Measurements from ENCODE around the gene SAAL1.
A peak's percentile ranks its signal among the peaks of the same experiment; 100 is the strongest.
"Not testable (repeated sequence)": the region's sequence is repeated elsewhere in the genome, so short reads cannot be mapped to it uniquely, and the experiment has no call there.

Gene SAAL1, protein sequence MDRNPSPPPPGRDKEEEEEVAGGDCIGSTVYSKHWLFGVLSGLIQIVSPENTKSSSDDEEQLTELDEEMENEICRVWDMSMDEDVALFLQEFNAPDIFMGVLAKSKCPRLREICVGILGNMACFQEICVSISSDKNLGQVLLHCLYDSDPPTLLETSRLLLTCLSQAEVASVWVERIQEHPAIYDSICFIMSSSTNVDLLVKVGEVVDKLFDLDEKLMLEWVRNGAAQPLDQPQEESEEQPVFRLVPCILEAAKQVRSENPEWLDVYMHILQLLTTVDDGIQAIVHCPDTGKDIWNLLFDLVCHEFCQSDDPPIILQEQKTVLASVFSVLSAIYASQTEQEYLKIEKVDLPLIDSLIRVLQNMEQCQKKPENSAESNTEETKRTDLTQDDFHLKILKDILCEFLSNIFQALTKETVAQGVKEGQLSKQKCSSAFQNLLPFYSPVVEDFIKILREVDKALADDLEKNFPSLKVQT

DNA sequence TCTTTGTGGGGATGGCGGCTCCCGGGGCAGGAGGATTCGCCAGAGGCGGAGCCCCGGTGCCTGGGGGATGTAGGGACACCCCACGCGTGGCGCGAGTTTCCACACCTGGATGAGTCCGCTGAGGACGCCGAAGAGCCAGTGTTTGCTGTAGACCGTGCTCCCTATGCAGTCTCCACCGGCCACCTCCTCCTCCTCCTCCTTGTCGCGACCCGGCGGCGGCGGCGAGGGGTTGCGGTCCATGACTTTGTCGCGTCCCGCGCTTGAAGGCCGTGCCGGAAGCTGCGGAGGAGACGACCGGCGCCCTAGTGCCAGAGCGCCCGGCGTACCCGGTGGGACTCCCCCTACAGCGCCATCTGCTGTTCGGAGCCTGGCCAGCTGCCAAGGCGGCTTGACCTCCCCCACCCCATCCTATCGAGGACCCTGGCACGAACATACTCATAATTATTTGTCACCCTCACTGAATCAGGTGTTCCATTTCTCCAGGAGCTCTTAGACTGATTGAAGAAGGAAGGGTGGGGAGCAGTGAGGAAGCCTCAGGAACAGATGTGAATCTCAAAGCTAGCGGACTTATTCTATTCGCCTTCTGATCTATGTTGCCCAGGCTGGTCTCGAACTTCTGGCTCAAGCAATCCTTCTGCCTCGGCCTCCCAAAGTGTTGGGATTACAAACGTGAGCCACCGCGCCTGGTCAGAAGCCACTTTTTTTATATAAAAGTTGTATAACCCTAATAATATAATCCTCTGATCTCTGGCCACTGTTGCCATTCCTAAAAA is at the start of gene SAAL1:
TSS of gene SAAL1 (minus strand) at position 281 of the 773 bp plus-strand sequence. CDS start at position 240, 41 bp downstream.
- DNase-seq: peak; percentile 78
- in situ Hi-C loops (cut with HindIII; ENCODE audit: low pct_ligation_motif_present, low pct_unique_long_range_greater_than_20kb, low sequenced_read_pairs): no loop called here

DNA sequence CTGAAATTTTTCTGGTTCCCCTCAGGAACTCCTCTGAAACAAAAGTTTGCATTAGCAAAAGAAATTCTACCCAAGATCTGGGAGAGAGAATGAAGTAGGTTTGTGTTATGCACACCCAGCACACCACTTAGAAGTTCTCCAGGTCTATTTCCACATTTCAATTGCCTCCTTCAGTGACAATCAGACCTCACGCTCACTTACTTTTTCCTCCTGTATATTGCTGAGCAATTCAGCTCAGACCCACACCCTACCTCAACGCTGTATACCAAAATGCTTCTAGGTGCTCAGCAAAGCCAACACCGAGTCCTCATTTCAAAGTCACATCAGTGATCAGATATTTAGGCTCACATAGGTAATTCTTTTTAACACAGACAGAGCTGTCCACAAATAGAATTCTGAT is 45.7 kb upstream of the SAAL1 start:
- in situ Hi-C loops (cut with HindIII; ENCODE audit: low pct_ligation_motif_present, low pct_unique_long_range_greater_than_20kb, low sequenced_read_pairs): no loop called here

DNA sequence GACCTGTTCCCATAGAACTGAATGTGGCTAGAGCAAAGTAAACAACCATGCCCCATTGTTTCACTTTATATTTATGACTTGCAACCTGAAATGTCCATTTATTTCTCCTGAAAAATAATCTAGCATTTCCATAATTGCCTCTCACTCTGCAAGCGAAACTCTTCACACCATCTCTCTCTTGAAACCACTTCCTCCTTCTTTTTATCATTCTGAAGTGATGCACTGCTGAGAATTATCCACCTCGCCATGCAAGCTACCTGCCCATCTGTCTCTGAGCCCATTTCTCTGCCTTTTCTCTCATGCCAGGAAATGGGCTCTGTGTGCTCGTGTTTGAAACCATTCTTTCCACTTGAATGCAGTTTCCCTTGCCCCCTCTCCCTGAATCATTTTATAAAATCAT is 40.0 kb upstream of the SAAL1 start:
- in situ Hi-C loops (cut with HindIII; ENCODE audit: low pct_ligation_motif_present, low pct_unique_long_range_greater_than_20kb, low sequenced_read_pairs): no loop called here
- DNase-seq: no peak

More for the DNA sequence above, 45.7 kb upstream of the SAAL1 start:
- no peak for DNase-seq

DNA sequence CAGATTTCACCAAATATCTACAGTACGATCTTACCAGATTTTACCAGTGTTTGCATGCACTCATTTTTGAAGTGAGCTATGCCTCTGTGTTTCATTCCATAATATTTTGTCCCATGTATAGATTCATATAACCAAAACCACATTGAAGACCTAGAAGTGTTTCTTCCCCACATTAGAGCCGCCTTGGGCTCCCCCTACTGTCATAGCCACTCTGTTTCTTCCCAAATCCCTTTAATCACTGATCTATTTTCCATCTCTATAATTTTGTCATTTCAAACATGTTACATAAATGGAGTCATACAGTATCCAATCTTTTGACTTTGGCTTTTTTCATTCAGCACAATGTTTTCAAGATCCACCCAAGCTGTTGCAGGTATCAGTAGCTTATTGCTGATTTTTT is 39.1 kb upstream of the SAAL1 start:
- no peak for DNase-seq
- in situ Hi-C loops (cut with HindIII; ENCODE audit: low pct_ligation_motif_present, low pct_unique_long_range_greater_than_20kb, low sequenced_read_pairs): no loop called here

DNA sequence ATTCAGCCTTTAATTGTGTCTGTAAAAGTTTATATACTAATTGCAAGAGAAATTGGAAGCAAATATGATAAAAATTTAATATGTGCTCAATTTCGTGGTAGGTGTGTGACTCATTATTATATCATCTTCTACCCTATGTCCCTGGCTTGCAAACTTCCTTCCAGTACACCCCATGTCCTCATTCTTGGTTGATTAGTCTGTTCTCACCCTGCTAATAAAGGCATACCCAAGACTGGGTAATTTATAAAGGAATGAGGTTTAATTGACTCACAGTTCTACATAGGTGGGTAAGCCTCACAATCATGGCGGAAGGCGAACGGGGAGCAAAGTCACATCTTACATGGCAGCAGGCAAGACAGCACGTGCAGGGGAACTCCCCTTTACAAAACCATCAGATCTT is 38.4 kb upstream of the SAAL1 start:
- DNase-seq: no peak
- in situ Hi-C loops (cut with HindIII; ENCODE audit: low pct_ligation_motif_present, low pct_unique_long_range_greater_than_20kb, low sequenced_read_pairs): no loop called here

DNA sequence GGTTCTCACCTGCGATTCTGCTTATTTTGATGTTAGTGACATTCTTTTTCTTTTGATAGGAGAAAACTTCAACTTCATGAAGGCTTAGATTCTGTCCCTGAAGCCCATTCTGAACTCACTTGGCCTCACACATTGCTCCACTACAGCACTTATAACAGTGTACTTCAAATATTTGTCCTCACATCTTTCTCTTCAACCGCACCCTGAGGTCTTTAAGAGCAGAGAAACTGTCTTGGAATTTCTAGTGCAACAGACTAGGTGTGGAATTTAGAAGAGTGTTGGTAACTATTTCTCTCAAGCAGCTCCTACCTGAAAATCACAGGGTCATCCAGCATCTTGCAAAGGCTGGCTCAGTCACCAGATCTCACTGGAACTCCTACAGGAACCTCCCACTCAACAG is 34.3 kb upstream of the SAAL1 start:
- DNase-seq: no peak
- in situ Hi-C loops (cut with HindIII; ENCODE audit: low pct_ligation_motif_present, low pct_unique_long_range_greater_than_20kb, low sequenced_read_pairs): no loop called here

DNA sequence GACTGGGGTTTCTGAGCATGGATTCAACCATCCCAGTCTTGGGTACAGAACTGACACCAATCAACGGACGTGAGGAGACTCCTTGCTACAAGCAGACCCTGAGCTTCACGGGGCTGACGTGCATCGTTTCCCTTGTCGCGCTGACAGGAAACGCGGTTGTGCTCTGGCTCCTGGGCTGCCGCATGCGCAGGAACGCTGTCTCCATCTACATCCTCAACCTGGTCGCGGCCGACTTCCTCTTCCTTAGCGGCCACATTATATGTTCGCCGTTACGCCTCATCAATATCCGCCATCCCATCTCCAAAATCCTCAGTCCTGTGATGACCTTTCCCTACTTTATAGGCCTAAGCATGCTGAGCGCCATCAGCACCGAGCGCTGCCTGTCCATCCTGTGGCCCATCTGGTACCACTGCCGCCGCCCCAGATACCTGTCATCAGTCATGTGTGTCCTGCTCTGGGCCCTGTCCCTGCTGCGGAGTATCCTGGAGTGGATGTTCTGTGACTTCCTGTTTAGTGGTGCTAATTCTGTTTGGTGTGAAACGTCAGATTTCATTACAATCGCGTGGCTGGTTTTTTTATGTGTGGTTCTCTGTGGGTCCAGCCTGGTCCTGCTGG is 31.4 kb upstream of the SAAL1 start:
- DNase-seq: no peak
- in situ Hi-C loops (cut with HindIII; ENCODE audit: low pct_ligation_motif_present, low pct_unique_long_range_greater_than_20kb, low sequenced_read_pairs): no loop called here

DNA sequence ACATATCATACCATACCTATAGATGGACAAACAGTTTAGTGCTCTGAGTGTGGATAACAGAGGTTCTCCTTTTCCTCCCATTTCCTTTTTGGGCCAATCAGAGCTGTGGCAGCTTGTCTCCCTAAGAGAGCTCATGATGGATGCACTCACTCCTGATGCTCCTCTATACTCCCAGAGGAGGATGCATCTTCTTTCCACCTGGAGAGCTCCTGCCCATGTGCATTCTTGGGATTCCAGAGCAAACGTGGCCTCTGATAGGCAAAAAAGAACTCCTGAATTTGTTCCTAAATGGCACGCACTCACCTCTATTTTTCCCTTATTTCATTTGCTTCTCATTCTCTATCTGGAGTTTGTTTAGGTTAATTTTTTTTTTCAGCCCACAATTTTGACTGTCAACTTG is 29.4 kb upstream of the SAAL1 start:
- in situ Hi-C loops (cut with HindIII; ENCODE audit: low pct_ligation_motif_present, low pct_unique_long_range_greater_than_20kb, low sequenced_read_pairs): no loop called here
- no peak for DNase-seq

DNA sequence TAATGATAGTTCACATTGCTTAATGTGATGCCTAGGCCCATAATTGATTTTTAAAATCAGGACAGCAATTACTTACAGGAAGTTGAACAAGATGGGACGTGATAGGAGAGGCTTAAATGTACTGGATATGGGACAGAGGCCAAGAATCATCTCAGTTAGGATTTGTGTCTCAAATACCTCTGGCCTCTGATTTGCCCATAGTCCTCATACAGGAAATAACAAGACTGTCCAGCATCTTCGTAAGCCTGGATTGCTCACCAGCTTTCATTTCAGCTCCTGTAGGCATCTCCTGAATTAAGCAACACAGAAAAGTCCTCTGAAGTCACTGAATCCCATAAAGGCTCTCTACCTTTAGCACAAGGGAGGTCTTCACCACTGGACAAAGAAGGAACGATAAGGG is 26.5 kb upstream of the SAAL1 start, which contains the start of gene MRGPRX3:
TSS of gene MRGPRX3 (plus strand) at position 231 of the 400 bp plus-strand sequence. CDS start 4,632 bp downstream, outside the sequence.
- in situ Hi-C loops (cut with HindIII; ENCODE audit: low pct_ligation_motif_present, low pct_unique_long_range_greater_than_20kb, low sequenced_read_pairs): no loop called here
- no peak for DNase-seq

DNA sequence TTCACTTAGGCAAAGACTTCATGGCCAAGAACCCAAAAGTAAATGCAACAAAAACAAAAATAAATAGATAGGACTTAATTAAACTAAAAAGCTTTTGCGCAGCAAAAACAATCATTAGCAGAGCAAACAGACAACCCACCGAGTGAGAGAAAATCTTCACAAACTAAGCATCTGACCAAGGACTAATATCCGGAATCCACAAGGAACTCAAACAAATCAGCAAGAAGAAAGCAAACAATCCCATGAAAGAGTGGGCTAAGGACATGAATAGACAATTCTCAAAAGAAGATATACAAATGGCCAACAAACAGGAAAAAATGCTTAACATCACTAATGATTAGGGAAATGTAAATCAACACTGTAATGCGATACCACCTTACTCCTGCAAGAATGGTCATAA is 25.2 kb upstream of the SAAL1 start:
- DNase-seq; in situ Hi-C loops (cut with HindIII; ENCODE audit: low pct_ligation_motif_present, low pct_unique_long_range_greater_than_20kb, low sequenced_read_pairs): not testable (repeated sequence)

DNA sequence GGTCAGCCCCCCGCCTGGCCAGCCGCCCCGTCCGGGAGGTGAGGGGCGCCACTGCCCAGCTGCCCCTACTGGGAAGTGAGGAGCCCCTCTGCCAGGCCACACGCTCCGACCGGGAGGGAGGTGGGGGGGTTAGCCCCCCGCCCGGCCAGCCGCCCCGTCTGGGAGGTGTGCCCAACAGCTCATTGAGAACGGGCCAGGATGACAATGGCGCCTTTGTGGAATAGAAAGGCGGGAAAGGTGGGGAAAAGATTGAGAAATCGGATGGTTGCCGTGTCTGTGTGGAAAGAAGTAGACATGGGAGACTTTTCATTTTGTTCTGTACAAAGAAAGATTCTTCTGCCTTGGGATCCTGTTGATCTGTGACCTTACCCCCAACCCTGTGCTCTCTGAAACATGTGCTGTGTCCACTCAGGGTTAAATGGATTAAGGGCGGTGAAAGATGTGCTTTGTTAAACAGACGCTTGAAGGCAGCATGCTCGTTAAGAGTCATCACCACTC is 15.5 kb upstream of the SAAL1 start:
- in situ Hi-C loops (cut with HindIII; ENCODE audit: low pct_ligation_motif_present, low pct_unique_long_range_greater_than_20kb, low sequenced_read_pairs); DNase-seq: not testable (repeated sequence)

DNA sequence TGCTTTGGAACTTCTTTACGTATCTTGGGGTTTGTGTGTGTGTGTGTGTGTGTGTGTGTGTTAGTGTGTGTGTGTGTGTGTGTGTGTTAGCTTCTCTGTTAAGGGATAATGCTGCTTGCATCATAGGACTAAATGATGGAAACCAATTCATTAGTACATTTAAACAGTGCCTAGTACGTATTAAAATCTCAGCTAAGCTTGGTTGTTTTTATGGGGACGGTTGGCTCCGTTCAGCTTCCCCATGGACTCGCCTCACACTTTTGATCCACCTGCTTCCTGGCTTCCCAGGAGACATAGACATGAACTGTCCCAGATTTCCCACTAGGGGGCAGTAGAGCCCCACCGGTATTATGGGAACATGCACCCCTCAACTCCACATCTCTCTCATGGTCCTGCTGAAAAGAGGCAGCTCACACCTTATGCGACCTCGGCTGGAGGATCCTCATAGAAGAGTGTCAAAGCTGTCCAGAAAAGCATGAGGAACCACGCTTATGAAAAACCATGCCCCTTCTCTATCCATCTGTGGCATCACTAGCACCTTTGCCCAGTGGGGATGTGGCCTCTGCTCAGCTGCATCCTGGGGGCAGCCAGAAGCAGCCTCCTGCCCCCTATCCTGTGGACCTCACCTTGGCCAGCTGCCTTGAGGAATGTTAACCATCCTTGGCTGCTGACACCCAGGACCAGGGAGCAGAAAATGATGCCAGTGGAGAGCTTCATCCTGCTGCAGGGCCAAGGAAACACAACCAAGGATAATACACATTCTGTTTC is 9.7 kb upstream of the SAAL1 start:
- DNase-seq: peak; percentile 61
- in situ Hi-C loops (cut with HindIII; ENCODE audit: low pct_ligation_motif_present, low pct_unique_long_range_greater_than_20kb, low sequenced_read_pairs): no loop called here

DNA sequence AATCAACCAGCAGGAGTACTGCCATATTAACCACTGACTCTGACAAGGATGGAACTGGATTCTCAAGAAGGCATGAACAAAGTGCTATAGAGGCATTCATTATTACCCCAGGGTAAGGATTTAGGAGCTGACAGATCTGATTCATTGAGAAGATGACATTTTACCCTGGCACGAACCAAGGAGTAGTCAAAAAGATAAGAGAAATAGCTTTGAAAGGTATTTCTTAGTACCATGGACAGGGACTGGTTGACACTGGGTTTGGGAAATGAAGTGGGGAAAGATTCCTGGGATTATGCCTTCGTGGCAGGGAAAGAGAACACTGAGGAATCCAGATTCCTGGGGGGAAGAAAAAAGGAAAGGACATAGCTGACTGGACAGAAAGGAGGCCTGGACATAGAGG is 5.1 kb upstream of the SAAL1 start:
- in situ Hi-C loops (cut with HindIII; ENCODE audit: low pct_ligation_motif_present, low pct_unique_long_range_greater_than_20kb, low sequenced_read_pairs): no loop called here
- DNase-seq: peak; percentile 6

DNA sequence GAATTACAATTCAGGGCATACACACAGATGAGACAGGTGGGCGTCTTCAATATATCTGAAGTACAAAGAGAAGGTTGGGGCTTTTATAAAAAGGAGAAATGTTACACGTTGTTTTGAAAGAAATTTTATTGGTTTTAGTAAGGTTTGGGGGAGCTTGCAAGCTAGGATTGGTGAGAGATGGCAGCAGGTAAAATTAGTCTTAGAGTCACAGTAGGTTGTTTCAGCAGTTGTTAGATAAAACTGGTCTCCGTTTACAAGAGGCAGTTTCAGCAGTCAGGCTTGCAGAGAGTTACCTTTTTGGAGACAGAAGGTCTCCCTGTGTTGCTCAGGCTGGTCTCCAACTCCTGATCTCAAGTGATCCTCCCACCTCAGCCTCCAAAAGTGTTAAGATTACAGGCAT is 2.4 kb upstream of the SAAL1 start:
- in situ Hi-C loops (cut with HindIII; ENCODE audit: low pct_ligation_motif_present, low pct_unique_long_range_greater_than_20kb, low sequenced_read_pairs): no loop called here
- DNase-seq: no peak

DNA sequence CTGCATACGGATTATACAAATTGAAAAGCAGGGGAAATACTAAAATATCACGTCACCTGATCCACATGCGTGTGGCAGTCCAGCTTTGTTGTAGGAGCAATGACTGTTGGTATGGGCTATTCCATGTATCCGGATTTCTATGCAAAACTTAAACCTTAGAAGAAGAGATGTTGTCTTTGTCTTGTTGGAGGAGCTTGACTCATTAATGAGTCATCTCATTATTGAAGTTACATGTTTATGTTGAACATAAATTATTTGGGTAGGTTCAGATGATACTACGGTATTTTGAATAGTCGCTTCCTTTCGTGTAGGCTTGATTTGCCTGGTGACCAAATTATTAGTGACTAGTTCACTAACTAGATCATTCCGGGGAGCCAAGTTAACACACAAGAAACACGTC is 806 bp upstream of the SAAL1 start:
- in situ Hi-C loops (cut with HindIII; ENCODE audit: low pct_ligation_motif_present, low pct_unique_long_range_greater_than_20kb, low sequenced_read_pairs): no loop called here

DNA sequence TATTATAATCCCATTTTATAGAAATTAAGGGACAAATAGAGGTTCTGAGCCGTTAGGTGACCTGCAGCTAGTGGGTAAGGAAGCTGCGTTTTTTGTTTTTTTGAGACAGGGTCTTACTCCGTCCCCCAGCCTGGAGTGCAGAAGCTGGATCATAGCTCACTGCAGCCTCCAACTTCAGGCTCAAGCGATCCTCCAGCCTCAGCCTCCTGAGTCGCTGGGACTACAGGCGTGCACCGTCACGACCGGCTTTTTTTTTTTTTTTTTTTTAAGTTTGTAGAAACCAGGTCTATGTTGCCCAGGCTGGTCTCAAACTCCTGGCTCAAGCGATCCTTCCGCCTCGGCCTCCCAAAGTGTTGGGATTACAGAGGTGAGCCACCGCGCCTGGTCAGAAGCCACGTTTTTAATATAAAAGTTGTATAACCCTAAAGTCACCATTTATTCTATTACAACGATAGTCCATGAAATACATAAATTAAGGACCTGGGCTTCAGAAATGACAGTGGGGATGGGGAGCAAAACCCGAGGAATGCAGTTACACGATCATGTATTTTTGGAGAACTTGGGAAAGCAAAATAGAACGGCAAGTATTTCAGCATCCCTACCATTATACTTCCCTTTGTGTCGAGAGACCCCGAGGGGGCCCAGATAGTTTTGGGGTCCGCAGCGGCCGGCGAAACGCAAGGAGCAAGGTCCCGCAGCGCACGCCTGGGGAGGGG is 638 bp downstream of the SAAL1 start:
- DNase-seq: peak; percentile 1
- in situ Hi-C loops (cut with HindIII; ENCODE audit: low pct_ligation_motif_present, low pct_unique_long_range_greater_than_20kb, low sequenced_read_pairs): no loop called here

More for the DNA sequence above, 806 bp upstream of the SAAL1 start:
- no peak for DNase-seq

DNA sequence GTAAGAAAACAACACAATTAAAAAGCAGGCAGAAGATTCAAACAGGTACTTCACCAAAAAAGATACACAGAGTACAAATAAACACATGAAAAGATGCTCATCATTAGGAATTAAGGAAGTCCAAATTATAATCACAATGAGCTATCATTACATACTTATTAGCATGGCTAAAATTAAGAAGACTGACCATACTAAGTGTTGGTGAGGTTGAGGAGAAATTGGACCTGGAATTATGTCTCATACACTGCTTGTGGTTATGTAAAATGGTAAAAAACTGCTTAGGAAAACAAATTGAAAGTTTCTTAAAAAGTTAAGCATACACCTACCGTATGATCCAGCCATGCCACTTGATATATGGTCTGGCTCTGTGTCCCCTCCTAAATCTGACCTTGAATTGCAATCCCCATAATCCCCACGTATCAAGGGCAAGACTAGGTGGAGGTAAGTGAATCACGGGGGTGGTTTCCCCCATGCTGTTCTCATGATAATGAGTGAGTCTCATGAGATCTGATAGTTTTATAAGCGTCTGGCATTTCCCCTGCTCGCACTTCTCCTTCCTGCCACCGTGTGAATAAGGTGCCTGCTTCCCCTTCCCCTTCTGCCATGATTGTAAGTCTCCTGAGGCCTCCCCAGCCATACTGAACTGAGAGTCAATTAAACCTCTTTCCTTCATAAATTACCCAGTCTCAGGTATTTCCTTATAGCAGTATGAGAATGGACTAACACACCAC is 4.8 kb downstream of the SAAL1 start:
- in situ Hi-C loops (cut with HindIII; ENCODE audit: low pct_ligation_motif_present, low pct_unique_long_range_greater_than_20kb, low sequenced_read_pairs): no loop called here
- DNase-seq: no peak

Data from ACHN (cell line).